PFSK-1 (cell line): ENCODE measurements around the gene FGGY.

Experiments used
- FOXP2 ChIP-seq: optimal IDR thresholded peaks from 2 replicates; pipeline ENCODE3; 2011; ENCODE audit warnings: borderline replicate concordance, control low read depth, inconsistent platforms; ENCODE audit not compliant: insufficient read depth; ENCODE audit errors: extremely low read length, extremely low read depth
- POLR2AphosphoS5 ChIP-seq: IDR thresholded peaks from 2 replicates; pipeline ENCODE4 v1.6.1; 2012; ENCODE audit warnings: low read depth, mild to moderate bottlenecking, control low read depth, low read length, moderate library complexity
- SIN3A ChIP-seq: IDR thresholded peaks from 2 replicates; pipeline ENCODE4 v1.6.1; 2012; ENCODE audit warnings: mild to moderate bottlenecking, low read length, moderate library complexity, borderline replicate concordance; ENCODE audit not compliant: insufficient read depth
- TAF1 ChIP-seq: IDR thresholded peaks from 2 replicates; pipeline ENCODE4 v1.6.1; 2012; ENCODE audit warnings: low read length, control low read depth, borderline replicate concordance; ENCODE audit not compliant: insufficient read depth
- TF ChIP-seq, protein P1 (sequence below), 2 experiments: IDR thresholded peaks; 2 replicates each; pipeline versions ENCODE4 v1.6.1 to v1.8.0; 2011 to 2012; ENCODE audit warnings: low read depth in 2 of 2, low read length in 2 of 2, control low read depth in 1 of 2, inconsistent platforms in 1 of 2, mild to moderate bottlenecking in 1 of 2, moderate library complexity in 1 of 2; ENCODE audit not compliant: insufficient read depth in 1 of 2

FGGY gene

DNA sequence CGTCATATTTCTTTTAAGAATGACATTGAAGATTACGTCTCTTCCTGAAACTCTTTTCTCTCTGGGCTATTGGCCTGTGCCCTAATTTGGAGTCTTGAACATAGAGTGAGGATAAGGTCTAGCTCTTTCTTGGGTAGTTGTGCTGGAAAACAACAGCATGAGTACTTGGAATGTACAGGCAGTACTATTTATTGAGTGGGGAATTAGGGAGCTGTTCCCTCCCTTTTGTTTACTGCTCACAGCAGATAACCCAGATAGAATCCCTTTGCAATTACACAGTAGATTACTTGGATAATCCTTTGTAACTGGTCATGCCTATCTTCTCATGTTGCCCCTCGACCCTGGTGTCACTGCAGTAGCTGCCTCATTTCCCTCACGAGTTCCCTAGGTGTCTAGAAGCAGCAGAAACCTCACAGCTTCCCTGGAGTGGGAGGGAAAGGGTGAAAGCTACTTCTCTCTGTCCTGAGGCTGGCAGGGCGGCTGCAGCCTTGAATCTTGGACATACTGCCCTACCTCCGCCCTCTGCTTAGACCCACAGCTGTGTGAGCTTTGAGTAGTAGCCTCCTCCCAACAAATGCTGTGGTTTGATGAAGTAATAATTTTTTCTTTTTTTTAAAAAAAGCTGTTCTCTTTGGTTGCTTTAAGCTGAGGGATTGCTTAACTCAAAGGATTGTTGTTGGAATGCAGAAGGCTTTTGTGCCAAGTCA, 70.6 kb downstream of the FGGY start:
- no peak for TF ChIP-seq TAF1

- TF ChIP-seq FOXP2 = no peak
- TF ChIP-seq POLR2AphosphoS5 = no peak
- no peak for TF ChIP-seq TAF1
- TF ChIP-seq, protein P1, sequence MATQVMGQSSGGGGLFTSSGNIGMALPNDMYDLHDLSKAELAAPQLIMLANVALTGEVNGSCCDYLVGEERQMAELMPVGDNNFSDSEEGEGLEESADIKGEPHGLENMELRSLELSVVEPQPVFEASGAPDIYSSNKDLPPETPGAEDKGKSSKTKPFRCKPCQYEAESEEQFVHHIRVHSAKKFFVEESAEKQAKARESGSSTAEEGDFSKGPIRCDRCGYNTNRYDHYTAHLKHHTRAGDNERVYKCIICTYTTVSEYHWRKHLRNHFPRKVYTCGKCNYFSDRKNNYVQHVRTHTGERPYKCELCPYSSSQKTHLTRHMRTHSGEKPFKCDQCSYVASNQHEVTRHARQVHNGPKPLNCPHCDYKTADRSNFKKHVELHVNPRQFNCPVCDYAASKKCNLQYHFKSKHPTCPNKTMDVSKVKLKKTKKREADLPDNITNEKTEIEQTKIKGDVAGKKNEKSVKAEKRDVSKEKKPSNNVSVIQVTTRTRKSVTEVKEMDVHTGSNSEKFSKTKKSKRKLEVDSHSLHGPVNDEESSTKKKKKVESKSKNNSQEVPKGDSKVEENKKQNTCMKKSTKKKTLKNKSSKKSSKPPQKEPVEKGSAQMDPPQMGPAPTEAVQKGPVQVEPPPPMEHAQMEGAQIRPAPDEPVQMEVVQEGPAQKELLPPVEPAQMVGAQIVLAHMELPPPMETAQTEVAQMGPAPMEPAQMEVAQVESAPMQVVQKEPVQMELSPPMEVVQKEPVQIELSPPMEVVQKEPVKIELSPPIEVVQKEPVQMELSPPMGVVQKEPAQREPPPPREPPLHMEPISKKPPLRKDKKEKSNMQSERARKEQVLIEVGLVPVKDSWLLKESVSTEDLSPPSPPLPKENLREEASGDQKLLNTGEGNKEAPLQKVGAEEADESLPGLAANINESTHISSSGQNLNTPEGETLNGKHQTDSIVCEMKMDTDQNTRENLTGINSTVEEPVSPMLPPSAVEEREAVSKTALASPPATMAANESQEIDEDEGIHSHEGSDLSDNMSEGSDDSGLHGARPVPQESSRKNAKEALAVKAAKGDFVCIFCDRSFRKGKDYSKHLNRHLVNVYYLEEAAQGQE (IDR thresholded peaks at IDR 0.05; ENCODE audit: insufficient read depth in 1 of 2, low read depth in 2 of 2, low read length in 2 of 2) = no peak
- no peak for TF ChIP-seq SIN3A
These were observed 71.2 kb downstream of the FGGY start for GRCh38 chr1:59368008-59368670.

- no peak for TF ChIP-seq SIN3A
- TF ChIP-seq, protein P1 (IDR thresholded peaks at IDR 0.05; ENCODE audit: insufficient read depth in 1 of 2, low read depth in 2 of 2, low read length in 2 of 2) = no peak
- TF ChIP-seq POLR2AphosphoS5 = no peak
- TF ChIP-seq TAF1 = no peak
- no peak for TF ChIP-seq FOXP2
These were observed 78.7 kb downstream of the FGGY start for GRCh38 chr1:59375321-59376220.

DNA sequence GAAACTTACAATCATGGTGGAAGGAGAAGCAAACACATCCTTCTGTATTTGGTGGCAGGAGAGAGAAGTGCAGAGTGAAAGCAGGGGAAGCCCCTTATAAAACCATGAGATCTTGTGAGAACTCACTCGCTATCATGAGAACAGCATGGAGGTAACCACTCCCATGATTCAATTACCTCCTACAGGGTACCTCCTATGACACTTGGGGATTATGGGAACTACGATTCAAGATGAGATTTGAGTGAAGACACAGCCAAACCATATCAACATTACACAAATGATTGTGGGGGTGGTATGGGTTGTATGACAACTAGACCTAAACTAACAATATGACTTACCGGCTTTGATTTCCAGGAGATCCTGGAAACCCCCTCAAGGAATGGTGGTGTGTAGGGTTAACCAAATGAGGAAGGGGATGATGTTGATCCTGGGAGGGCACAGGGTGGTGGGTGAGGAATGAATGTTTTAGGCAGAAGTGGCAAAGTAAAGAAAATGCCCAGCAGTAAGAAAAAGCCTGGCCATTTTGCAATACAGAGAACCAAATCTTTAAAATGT, 80.5 kb downstream of the FGGY start:
- TF ChIP-seq FOXP2 = no peak
- TF ChIP-seq, protein P1 (IDR thresholded peaks at IDR 0.05; ENCODE audit: insufficient read depth in 1 of 2, low read depth in 2 of 2, low read length in 2 of 2) = no peak
- TF ChIP-seq SIN3A = no peak
- no peak for TF ChIP-seq TAF1
- no peak for TF ChIP-seq POLR2AphosphoS5

DNA sequence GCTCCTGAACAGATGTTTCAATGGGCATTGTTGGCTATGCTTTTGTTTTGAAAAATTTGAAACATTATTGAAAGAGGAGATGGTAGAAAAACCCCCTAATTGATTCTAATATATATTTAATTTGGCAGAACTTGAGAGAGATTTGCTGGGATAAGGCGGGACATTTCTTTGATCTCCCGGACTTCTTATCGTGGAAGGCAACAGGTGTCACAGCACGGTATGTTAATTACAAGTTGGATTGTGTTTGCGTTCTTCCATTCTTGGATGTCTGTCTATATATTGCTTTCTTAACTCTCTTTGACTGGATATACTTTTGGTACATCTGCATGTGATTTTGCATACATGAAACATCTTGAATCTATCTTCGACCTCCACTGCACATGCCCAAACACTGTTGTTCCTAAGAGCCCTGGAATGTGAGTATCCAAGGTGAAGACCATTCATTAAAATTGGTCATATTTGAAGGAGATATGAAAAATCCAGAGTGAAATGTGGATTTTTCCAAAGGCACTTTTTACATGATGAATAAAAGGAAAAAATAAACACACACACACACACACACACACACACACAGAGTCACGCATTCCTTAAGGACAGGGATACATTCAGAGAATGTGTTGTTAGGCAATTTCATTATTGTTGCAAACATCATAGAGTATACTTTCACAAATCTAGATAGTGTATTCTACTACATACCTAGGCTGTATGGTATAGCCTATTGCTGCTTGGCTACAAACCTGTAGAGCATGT, 81.9 kb downstream of the FGGY start:
- TF ChIP-seq TAF1 = no peak
- TF ChIP-seq POLR2AphosphoS5 = no peak
- no peak for TF ChIP-seq FOXP2
- TF ChIP-seq, protein P1 (IDR thresholded peaks at IDR 0.05; ENCODE audit: insufficient read depth in 1 of 2, low read depth in 2 of 2, low read length in 2 of 2) = no peak
- TF ChIP-seq SIN3A = no peak
